SK-N-SH (cell line): Measurements from ENCODE around the gene GEN1. TPM values are rescaled to one million over a fixed set of nuclear protein-coding genes. Genes with fewer than 3 reads are reported as not detected.
A peak's percentile ranks its signal among the peaks of the same experiment; 100 is the strongest.

Experiments
- CTCF ChIA-PET: fragments of 300-600, 350-600 bp; formaldehyde crosslinking; extraction: SDS; loops from one replicate; lab custom pipeline; 2021; lab: Yijun Ruan, JAX
- POLR2A ChIA-PET: fragments of 350-600 bp; sonication (Branson Sonifier 250); formaldehyde crosslinking; extraction: SDS; loops from one replicate; lab custom pipeline; 2020; ENCODE audit warnings: antibody characterized with exemption, inconsistent platforms; lab: Yijun Ruan, JAX
- DNase-seq: peaks from one replicate; pipeline ENCODE4 v3.0.0; 2012
- H2AFZ ChIP-seq: fragments of 200-600 bp; sonication (generic); 2 replicates; pipeline ENCODE4 v1.8.1; 2016; ENCODE audit warnings: antibody characterized with exemption, mild to moderate bottlenecking, low read depth
- H3F3A ChIP-seq: fragments of 200-600 bp; sonication (generic); replicated peaks from 2 replicates; pipeline ENCODE3; 2016; ENCODE audit warnings: antibody characterized with exemption, mild to moderate bottlenecking; ENCODE audit not compliant: insufficient read depth
- H3K27ac ChIP-seq, 2 experiments: fragments of 200-500 bp in 1 of 2; fragments of 200-600 bp in 1 of 2; sonication (Bioruptor generic) in 1 of 2; sonication (generic), shearing (Covaris generic) in 1 of 2; 2 replicates each; pipeline versions ENCODE4 v1.5.1 to v1.6.1; 2014 to 2016; ENCODE audit warnings: low read depth in 2 of 2, inconsistent platforms in 1 of 2, low read length in 1 of 2, mild to moderate bottlenecking in 1 of 2, mixed read lengths in 1 of 2
- H3K27me3 ChIP-seq: fragments of 200-600 bp; sonication (generic), shearing (Covaris generic); 2 replicates; pipeline ENCODE4 v1.6.1; 2016; ENCODE audit warnings: mixed run types; ENCODE audit not compliant: insufficient read depth
- H3K36me3 ChIP-seq, 2 experiments: fragments of 200-500 bp in 1 of 2; fragments of 200-600 bp in 1 of 2; sonication (Bioruptor generic) in 1 of 2; sonication (generic) in 1 of 2; replicated peaks in 1 of 2; 2 replicates each; pipeline versions ENCODE3 to v1.5.1; 2014 to 2016; ENCODE audit warnings: low read length in 1 of 2, mild to moderate bottlenecking in 1 of 2; ENCODE audit not compliant: insufficient read depth in 2 of 2, control insufficient read depth in 1 of 2
- H3K4me1 ChIP-seq, 2 experiments: fragments of 200-500 bp in 1 of 2; fragments of 200-600 bp in 1 of 2; sonication (Bioruptor generic) in 1 of 2; sonication (generic), shearing (Covaris generic) in 1 of 2; 2 replicates each; pipeline versions ENCODE4 v1.5.1 to v1.6.1; 2014 to 2016; ENCODE audit warnings: low read depth in 1 of 2, low read length in 1 of 2, mixed run types in 1 of 2; ENCODE audit not compliant: insufficient read depth in 2 of 2, control insufficient read depth in 1 of 2
- H3K4me2 ChIP-seq: fragments of 200-600 bp; sonication (generic), shearing (Covaris generic); 2 replicates; pipeline ENCODE4 v1.6.1; 2017; ENCODE audit warnings: mixed run types
- H3K4me3 ChIP-seq, 2 experiments: fragments of 200-500 bp in 1 of 2; fragments of 200-600 bp in 1 of 2; sonication (Bioruptor generic) in 1 of 2; sonication (generic), shearing (Covaris generic) in 1 of 2; 2 replicates each; pipeline versions ENCODE4 v1.5.1 to v1.8.1; 2014 to 2016; ENCODE audit warnings: low read depth in 2 of 2, inconsistent platforms in 1 of 2, low read length in 1 of 2, mild to moderate bottlenecking in 1 of 2, mixed read lengths in 1 of 2, moderate library complexity in 1 of 2
- H3K79me2 ChIP-seq: fragments of 200-600 bp; sonication (generic); 2 replicates; pipeline ENCODE4 v1.8.1; 2017; ENCODE audit warnings: mild to moderate bottlenecking; ENCODE audit not compliant: insufficient read depth
- H3K9ac ChIP-seq: fragments of 200-600 bp; sonication (generic); 2 replicates; pipeline ENCODE4 v1.6.1; 2017; ENCODE audit warnings: mixed run types
- H3K9me2 ChIP-seq: fragments of 200-600 bp; sonication (generic); 2 replicates; pipeline ENCODE4 v1.6.1; 2017; ENCODE audit warnings: mixed run types
- H3K9me3 ChIP-seq: fragments of 200-600 bp; sonication (generic); 2 replicates; pipeline ENCODE4 v1.6.1; 2017; ENCODE audit warnings: mixed run types, mild to moderate bottlenecking, moderate library complexity
- H4K20me1 ChIP-seq: fragments of 200-600 bp; sonication (generic); 2 replicates; pipeline ENCODE4 v1.6.1; 2017; ENCODE audit warnings: mild to moderate bottlenecking, mixed run types; ENCODE audit not compliant: insufficient read depth
- ELF1 ChIP-seq: IDR thresholded peaks from 2 replicates; pipeline ENCODE4 v1.4.0; 2012
- EP300 ChIP-seq, 2 experiments: IDR thresholded peaks; 2 replicates each; pipeline versions ENCODE4 v1.4.0 to v1.6.1; 2012; ENCODE audit warnings: borderline replicate concordance in 1 of 2, low read depth in 1 of 2, low read length in 1 of 2
- FOSL2 ChIP-seq: IDR thresholded peaks from 2 replicates; pipeline ENCODE4 v1.4.0; 2012; ENCODE audit warnings: low read depth, mild to moderate bottlenecking, moderate library complexity, borderline replicate concordance
- FOXM1 ChIP-seq: IDR thresholded peaks from 2 replicates; pipeline ENCODE4 v1.4.0; 2012; ENCODE audit warnings: low read depth, mild to moderate bottlenecking
- GATA2 ChIP-seq: sonication (generic); formaldehyde crosslinking; IDR thresholded peaks from 2 replicates; pipeline ENCODE4 v1.5.0; 2020; ENCODE audit warnings: mild to moderate bottlenecking, missing genetic modification reagents
- MEF2A ChIP-seq: IDR thresholded peaks from 2 replicates; pipeline ENCODE4 v1.4.0; 2012; ENCODE audit warnings: low read depth, borderline replicate concordance
- MXI1 ChIP-seq: IDR thresholded peaks from 2 replicates; pipeline ENCODE4 v1.6.1; 2012; ENCODE audit warnings: mild to moderate bottlenecking, low read depth, low read length, improper control_type of control experiment
- NFIC ChIP-seq: IDR thresholded peaks from 2 replicates; pipeline ENCODE4 v1.4.0; 2012; ENCODE audit warnings: borderline replicate concordance
- NRF1 ChIP-seq: IDR thresholded peaks from 2 replicates; pipeline ENCODE4 v1.6.1; 2012; ENCODE audit warnings: low read depth, mild to moderate bottlenecking, low read length
- POLR2AphosphoS5 ChIP-seq: IDR thresholded peaks from 2 replicates; pipeline ENCODE4 v1.6.1; 2012; ENCODE audit warnings: low read depth, low read length
- RXRA ChIP-seq: IDR thresholded peaks from 2 replicates; pipeline ENCODE4 v1.4.0; 2012; ENCODE audit warnings: low read depth, mild to moderate bottlenecking, borderline replicate concordance
- ZBTB33 ChIP-seq: IDR thresholded peaks from 2 replicates; pipeline ENCODE4 v1.4.0; 2012; ENCODE audit warnings: low read depth, borderline replicate concordance
- WGBS: methylation state at CpG from one replicate; pipeline ENCODE4 v1.1.6; 2017; ENCODE audit warnings: low lambda C conversion rate; 5-methylcytosine and 5-hydroxymethylcytosine counted together
- polyA plus RNA-seq, 3 experiments: library from polyadenylated mRNA; depleted of rRNA; stranded (reverse); fragments of >200 nt; gene quantifications; 2 replicates each; pipeline ENCODE4 v1.2.3, GENCODE V29; 2012

Gene GEN1
- polyA plus RNA-seq, 1 of the 3 experiments (the other 2 are of a cell fraction), result 5.3 TPM

GRCh38 chr2:17799301-17800120 lies 45.6 kb downstream of the GEN1 start:
- H3K9ac ChIP-seq, result no peak overlapping the region
- TF ChIP-seq MEF2A, result no peak
- no peak for TF ChIP-seq FOSL2
- no peak for TF ChIP-seq ZBTB33
- no peak for TF ChIP-seq ELF1
- no peak for TF ChIP-seq RXRA
- no peak for TF ChIP-seq FOXM1
- TF ChIP-seq NRF1, result no peak
- no peak for TF ChIP-seq GATA2 (CRISPR knock-in tag)
- TF ChIP-seq NFIC, result no peak
- TF ChIP-seq POLR2AphosphoS5, result no peak
- TF ChIP-seq, all 33 proteins: peak for 0
- Histone ChIP-seq H3K4me1 (peaks cover 0 to 10% of the 10 kb centered on the region in 2 experiments; a peak in 1 of 4 replicates), H3K79me2 (no peaks in the 10 kb centered on the region), H3K4me2 (no peak overlapping the region), H3K27me3 (no peaks in the 10 kb centered on the region; the same call in 1 of the 2 replicates), H4K20me1 (no peaks in the 10 kb centered on the region), H3K9me3 (no peaks in the 10 kb centered on the region), H3K9me2 (no peaks in the 10 kb centered on the region), H3K27ac (no peak overlapping the region), H3K36me3 (no peaks in the 10 kb centered on the region), H2AFZ (no peak overlapping the region), H3K4me3 (no peak overlapping the region), H3F3A (no peaks in the 10 kb centered on the region)
- CTCF ChIA-PET, result interaction anchor here (0.6 to 1.4 kb wide), 5 partner anchors 28 to 80 kb away, joined by 3 to 4 read pairs (median 3); no protein-coding TSS in a partner anchor
- WGBS, result 49% methylated on average over 7 of the region's 7 CpGs
- POLR2A ChIA-PET, result no interaction called here
- no peak for DNase-seq

GRCh38 chr2:17800219-17800618 lies 46.3 kb downstream of the GEN1 start:
- Histone ChIP-seq H4K20me1 (no peaks in the 10 kb centered on the region), H3K9me3 (no peaks in the 10 kb centered on the region), H3K4me1 (peaks cover 0 to 10% of the 10 kb centered on the region in 2 experiments; a peak in 1 of 4 replicates), H3K27me3 (no peaks in the 10 kb centered on the region; the same call in 1 of the 2 replicates), H3K27ac (no peak overlapping the region), H3K9me2 (no peaks in the 10 kb centered on the region), H3K36me3 (no peaks in the 10 kb centered on the region), H2AFZ (no peak overlapping the region), H3K4me2 (no peak overlapping the region), H3K4me3 (no peak overlapping the region), H3K9ac (no peak overlapping the region), H3K79me2 (no peaks in the 10 kb centered on the region), H3F3A (no peaks in the 10 kb centered on the region)
- no peak for DNase-seq
- WGBS, result 44% methylated on average over 5 of the region's 5 CpGs
- TF ChIP-seq EP300 (IDR thresholded peaks at IDR 0.05; ENCODE audit: borderline replicate concordance in 1 of 2, low read depth in 1 of 2, low read length in 1 of 2), result no peak
- TF ChIP-seq MXI1, result peak; percentile 83; the same call in 1 of the 2 replicates
- ChIA-PET CTCF (interaction anchor here (1.0 to 1.4 kb wide), 3 partner anchors 28 to 81 kb away, joined by 3 to 4 read pairs (median 3); no protein-coding TSS in a partner anchor), POLR2A (no interaction called here)
